Measurements from ENCODE around the gene HIPK1.

- TF ChIP-seq CEBPB (IDR thresholded peaks at IDR 0.05; ENCODE audit: low read depth), result no peak
- no peak for TF ChIP-seq EGR1 (IDR thresholded peaks at IDR 0.05; ENCODE audit: low read depth)
- TF ChIP-seq POLR2A (IDR thresholded peaks at IDR 0.05; ENCODE audit: borderline replicate concordance, extremely low read depth, insufficient read depth, insufficient read length), result no peak
- no peak for TF ChIP-seq CTCF (IDR thresholded peaks at IDR 0.05 in 2 of 3, conservative IDR thresholded peaks at IDR 0.05 in 1 of 3; ENCODE audit: borderline replicate concordance in 1 of 3, insufficient read depth in 1 of 3, low read depth in 2 of 3, low read length in 2 of 3)
- TF ChIP-seq EZH2phosphoT487 (IDR thresholded peaks at IDR 0.05; ENCODE audit: borderline replicate concordance), result no peak
Measured at GRCh38 chr1:113963281-113963906, 34.3 kb downstream of the HIPK1 start.
